HG02970 (cell line): Measurements from ENCODE around the gene KCNF1.

Source experiments
- ATAC-seq: cut with Tn5 transposase; IDR thresholded peaks from one replicate; pipeline ENCODE4 v1.9.1; 2021; ENCODE audit warnings: mild to moderate bottlenecking, moderate library complexity, moderate number of reproducible peaks; ENCODE audit not compliant: unreplicated experiment, low FRiP score

KCNF1 gene, protein sequence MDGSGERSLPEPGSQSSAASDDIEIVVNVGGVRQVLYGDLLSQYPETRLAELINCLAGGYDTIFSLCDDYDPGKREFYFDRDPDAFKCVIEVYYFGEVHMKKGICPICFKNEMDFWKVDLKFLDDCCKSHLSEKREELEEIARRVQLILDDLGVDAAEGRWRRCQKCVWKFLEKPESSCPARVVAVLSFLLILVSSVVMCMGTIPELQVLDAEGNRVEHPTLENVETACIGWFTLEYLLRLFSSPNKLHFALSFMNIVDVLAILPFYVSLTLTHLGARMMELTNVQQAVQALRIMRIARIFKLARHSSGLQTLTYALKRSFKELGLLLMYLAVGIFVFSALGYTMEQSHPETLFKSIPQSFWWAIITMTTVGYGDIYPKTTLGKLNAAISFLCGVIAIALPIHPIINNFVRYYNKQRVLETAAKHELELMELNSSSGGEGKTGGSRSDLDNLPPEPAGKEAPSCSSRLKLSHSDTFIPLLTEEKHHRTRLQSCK

DNA sequence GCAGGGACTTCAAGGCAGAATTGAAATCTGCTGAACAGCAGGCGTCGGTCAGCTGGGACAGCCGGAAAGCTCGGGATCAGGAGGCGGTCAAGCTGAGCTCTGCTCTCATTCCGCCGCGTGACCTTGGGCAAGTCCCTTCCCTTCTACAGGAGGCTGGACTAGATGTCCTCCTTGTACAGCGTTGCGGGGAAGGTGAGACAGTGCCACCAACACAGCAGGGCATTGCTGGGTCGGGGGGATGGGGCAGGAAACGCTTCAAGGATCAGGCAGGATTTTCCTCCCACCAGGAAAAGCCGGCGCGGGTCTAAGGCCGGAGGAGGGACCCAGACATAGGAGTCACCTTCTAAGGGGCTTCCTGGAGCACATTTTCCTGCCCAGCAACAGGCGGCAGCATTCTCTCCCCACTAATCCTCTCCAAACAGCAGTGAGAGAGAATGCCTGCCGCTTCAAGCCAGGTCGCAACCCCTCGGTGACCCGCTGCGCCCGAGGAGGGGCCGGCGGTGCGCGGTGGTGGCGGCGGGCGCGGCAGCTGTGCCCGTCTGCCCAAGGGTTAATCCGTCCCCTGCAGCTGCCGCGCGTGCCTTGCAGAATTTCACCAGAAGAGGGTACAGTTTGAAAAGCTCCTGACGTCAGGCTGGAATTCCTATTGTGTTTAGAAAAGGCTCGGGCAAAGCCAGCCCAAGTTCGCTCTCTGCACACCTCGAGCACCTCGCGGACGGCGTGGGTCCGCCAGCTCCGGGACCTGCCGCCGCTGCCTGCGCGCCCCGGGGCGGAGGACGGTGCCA lies at the start of gene KCNF1:
Gene KCNF1 (plus strand): TSS at position 644 of the 785 bp plus-strand sequence. CDS start 493 bp downstream, outside the sequence.
- no peak for ATAC-seq

DNA sequence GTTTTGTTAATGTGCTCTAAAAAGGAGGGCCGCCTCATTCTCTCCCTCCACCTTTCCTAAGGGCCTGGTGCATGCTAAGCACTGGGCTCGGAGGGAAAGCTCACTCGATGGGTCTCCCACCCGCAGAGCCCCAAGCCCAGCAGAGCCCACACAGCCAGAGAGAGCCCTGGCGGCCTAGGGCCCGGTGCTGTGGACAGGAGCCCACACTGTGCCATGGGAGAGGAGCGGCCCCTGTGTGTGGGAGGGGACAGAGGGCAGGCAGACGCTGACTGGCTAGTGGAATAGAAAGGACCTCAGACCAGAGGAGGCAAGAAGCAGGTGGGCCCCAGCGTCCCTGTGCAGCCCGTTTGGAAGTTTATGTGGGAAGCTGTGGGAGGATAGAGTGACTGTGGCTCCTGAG lies 49.4 kb upstream of the KCNF1 start:
- no peak for ATAC-seq

DNA sequence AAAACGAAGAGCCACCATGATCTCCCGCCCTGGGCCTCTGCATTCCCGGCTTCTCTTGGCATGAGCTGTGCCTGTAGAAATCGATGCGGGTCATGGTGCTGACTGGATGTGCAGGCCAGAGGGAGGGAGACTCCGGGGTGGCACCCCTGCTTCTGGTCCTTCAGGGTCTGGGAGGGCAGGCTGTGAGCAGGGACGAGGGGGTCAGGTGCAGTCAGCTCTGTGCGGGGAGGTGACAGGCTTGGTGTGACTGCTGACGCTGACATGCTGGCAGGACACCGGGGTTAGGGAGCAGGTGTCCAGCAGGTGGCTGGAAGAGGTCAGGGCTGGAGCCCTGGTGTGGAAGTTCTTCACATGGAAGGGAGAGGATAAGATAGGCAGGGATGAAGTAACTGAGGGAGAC lies 48.7 kb upstream of the KCNF1 start:
- ATAC-seq = no peak

DNA sequence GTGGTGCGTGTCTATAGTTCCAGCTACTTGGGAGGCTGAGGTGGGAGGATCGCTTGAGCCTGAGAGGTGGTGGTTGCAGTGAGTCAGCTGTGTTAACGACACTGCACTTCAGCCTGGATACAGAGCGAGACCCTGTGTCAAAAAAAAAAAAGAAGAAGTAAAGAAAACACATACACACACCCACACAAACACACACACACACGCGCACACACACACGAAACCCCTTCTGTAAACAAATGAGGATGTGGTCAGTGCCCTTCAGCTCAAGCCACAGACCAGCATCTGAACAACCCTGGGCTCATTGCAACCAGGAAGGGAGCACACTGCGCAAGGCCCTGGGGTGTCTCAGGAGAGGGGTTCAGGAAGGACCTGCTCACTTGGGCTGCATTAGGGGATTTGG lies 47.9 kb upstream of the KCNF1 start:
- no peak for ATAC-seq

DNA sequence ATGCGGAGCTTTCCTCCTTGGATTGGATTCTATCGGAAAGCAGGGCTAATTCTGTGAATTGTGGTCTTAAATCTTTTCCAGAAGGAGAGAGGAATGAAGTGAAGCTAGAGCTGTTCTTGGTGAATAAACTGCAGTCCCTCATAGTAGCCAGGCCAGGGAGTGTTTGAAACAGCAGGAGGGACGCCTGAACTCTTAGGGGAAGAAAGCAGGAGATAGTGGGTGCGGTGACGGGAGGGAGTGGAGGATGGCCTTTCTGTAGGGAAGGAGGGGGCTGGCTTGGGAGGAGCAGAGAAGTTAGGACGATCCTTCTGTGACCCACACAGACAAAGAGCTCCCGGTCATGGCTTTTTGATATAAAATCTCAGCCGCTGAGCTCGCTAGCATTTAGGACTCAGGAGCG lies 47.5 kb upstream of the KCNF1 start:
- ATAC-seq = no peak

DNA sequence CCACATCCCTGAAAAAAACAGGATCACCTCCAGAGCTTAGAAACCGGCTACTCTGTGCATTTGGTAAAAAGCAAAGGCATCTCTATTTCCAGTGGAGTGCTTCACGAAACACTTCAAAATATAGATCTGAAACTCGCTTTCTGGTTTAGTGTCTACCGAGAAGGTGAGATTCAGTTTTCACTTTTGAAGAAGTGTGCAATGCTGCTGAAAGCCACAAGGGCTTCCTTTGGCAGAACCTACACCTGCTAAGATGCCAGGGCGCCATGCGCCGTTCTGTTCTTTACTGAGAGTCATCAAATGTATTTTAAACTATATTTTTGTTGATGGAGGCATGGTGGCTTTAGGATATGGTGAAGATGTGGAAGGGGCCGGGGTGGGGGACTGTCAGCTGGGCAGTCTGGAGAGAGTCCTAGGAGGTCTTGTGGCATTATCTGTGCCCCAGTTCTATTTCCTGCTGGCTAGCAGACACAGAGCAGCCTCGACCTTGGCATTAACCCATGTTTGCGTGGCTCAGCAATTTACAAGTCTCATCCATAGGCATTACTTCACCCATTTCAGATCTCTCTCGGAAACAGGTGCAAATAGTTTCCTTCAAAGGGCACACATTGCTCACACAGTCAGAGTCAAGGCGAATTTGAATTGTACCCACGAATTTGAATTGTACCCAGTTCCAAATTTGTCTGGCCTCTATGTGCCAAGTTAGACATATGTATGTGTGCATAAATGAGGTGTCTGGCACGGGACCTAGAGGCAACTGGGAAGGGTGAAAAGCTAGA lies 46.7 kb upstream of the KCNF1 start:
- ATAC-seq = peak; percentile 77

DNA sequence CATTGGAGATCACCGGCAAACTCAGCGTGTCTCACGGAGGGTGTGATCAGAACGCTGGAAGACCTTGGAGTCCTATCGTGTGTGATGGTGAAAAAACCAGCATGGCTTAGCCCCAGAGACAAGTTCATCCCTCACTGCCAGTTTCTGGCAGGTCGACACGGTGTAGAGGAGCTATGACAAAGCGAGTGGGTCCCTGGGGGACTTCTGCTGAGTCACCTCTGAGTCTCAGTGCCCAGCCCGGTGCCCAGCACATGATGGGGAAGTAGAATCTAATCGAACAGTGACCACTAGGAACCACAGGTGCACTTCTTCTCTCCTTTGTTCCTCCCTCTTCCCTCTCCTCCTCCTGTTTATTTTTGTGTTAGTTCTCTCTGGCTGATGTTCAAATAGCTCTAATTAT lies 45.9 kb upstream of the KCNF1 start:
- ATAC-seq = no peak

DNA sequence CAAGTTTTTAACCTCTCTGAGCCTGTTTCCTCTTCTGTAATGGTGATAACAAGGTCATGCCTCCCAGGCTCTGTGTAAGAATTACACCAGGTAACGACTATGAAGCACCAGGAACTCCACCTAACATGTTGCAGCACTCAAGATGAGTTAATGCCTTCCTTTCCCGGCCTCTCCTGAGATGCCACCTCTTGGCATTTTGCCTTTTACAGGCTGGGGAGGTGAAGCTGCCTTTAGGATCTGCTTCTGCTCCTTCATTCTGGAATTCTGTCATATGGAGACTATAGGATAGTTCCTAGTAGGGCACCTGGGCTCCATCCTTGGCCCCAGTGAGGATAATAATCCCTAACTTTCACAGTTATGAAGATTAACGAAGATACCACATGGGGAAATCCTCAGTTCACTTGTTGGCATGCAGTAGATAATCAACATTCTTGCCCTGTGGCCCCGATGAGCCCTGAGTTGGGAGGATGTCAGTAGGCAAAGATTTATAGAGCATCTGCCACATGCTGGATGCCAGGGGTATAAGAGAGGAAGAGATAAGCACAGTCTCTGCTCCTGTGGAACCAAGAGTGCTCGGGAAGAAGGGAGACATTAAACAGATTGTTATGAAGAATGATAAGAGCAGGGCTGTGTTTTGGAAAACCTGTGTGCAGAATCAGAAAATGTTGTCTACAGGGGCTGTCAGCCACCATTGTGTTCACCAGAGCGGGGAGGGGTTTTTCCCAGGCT lies 43.9 kb upstream of the KCNF1 start:
- no peak for ATAC-seq

DNA sequence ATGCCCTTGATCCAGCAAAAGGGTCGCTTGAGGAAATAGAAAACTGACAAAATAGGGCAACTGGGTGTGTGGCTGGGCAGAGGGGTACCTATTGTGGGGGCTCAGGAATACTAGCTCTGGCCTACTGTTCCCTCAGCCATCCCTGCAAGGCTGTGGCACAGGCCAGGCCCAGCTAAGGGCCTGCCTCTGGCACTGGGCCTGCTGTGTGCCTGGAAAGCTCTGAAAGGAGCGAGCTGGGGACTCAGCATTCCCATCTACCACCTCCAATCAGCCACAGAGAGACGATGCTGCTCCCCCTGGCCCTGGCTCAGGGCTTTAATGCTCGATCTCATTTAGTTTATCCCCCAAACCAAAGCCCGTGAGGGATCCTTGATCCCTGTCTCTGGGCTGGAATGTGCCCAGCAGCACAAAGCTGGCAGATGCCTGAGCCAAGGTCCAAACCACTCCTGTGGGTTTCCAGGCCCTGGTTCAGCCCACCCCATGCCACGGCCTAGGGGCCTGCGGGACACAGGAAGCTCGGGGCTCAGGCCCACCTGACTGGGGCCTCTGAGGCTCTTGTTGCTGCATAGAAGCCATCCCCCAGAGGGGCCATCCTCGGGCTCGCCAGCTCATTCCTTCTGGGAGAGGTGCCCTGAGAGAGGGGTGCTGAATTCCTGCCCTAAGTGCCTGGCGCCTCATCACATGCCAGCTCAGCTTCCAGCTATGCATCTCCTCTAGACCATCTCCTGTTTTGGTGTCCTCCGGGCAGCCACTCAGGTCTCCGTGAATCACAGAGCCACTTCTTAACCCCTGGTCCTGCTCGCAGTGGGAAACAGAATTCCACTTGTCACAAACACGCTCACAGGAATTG lies 43.0 kb upstream of the KCNF1 start:
- ATAC-seq = no peak

DNA sequence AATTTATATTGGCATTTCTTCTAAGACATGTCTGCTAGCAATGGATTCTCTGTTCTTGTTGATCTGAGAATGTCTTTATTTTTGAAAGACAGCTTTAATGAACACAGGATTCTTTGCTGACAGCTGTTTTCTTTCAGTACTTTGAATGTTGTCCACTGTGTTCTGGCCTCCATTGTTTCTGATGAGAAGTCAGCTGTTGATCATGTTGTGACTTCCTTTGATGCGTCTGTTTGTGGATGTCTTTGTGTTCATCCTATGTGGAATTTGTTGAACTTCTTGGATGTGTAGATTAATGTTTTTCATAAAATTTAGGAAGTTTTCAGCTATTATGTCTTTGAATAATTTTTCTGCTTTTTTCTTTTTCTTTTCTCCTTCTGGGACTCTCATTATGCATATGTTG lies 39.8 kb upstream of the KCNF1 start:
- no peak for ATAC-seq

DNA sequence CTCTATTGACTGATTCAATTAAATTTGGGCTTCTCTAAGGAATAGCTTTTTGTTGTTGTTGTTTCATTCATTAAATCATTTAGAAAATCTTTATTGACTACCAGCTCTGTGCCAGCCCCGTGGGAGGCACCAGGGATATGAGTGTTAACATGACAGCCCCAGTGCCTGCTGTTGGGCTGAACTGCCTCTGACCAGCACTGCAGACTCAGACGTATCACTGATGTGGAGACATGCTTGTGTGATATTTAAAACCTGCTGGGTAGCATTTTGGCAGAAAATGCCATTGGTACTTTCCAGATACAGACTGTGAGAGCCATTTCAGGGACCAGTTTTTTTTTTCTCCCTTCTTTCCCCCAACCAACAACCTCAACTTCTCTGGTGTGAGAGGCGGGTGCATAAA lies 38.6 kb upstream of the KCNF1 start:
- ATAC-seq = no peak

DNA sequence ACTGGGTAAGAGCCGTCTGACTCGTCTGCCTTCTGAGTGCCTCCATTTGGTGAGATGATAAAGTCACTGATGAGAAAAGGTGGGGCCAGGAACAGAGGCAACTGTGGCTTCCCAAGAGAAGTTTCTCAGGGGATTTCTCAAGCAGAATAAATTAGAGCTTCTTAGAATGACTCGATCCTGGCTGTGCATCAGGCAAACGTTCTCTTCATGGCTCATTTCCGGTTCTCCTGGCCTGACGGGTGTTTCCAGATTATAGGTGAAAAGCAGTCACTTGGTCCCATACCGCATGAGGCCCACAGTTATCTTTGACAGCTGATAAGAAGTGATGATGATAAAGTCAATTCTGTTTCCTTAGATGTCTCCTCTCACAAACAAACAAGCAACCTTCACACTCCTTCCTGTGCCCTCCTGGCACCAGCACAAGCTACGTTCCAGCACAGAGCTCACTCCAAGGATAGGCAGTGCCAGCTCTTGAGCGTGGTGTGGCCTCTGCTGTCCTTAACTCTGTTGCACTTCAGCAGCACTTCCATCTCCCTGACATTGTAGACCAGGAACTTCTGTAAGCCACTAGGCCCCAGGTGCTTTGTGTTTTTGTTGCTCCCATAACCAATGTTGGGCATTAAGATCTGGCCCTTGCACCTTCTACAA lies 37.8 kb upstream of the KCNF1 start:
- ATAC-seq = no peak

DNA sequence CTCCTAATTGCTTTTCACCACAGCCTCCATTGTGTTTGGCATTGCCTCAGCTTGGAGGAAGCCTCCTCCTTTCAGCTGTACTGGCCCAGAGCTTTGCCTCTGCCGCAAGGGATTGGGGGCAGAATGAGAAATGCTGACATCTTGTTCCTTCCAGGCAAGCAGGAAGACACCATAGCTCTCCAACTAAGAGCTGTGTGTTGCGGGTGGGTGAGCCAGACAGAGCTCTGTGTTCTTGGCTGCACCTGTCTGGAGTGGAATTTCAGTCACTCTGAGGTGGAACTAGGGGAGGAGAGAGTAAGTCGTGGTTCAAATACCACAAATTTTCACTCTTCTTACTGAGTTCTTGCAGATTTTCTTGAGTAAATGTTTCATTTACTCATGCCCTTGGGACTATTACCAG lies 36.6 kb upstream of the KCNF1 start:
- ATAC-seq = no peak

DNA sequence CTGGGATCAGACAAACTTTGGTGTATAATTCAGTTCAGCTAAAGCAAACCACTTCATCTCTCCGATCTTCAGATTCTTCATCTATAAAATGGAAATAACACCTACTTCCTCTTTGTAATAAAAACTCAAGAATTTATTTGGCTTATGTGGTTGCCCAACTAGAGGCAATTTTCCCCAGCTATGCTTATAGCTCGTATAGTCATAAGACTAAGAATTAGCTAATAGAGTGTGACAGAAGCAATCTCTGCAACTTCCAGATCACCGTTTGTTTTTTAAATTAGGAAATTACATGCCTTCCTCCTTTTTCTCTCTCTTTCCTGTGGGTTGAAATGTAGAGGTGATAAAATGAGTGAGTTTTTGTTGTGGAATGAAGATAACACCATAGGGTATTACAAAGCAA lies 35.3 kb upstream of the KCNF1 start:
- ATAC-seq = no peak

DNA sequence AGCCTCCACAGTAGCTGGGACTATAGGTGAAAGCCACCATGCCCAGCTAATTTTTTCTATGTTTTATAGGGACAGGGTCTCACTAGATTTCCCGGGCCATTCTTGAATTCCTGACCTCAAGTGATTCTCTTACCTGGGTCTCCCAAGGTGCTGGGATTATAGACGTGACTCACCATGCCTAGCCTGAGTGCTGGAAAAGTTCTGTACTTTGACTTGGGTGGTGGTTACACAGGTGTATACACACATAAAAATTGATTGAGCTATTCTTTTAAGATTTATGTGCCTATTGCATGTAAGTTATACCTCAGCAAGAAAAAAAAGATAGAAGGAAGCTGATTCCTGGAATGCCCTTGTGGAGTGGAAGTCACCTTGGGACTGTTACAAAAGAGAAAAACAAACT lies 34.8 kb upstream of the KCNF1 start:
- ATAC-seq = no peak

DNA sequence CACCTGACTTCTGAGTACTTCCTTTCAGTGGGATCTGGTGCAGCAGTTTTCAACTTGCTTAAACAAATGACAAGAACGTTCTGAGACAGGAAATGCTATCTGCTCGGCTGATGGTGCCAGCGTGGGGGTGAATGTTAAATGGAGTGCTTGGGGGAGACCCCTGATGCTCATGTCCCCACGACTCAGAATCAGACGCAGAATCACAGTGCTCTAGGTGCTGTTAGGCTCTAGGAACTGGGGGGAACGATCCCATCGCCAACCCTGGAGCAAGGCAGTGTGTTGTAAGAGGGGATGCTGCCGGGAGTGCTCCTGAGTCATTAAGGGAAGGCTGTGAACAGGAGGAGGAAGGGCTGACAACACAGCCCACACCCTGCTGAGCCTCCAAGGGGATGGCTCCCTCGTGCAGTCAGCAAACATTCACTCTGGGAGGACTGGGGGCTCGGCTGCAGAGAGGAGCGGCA lies 34.1 kb upstream of the KCNF1 start:
- ATAC-seq = no peak

DNA sequence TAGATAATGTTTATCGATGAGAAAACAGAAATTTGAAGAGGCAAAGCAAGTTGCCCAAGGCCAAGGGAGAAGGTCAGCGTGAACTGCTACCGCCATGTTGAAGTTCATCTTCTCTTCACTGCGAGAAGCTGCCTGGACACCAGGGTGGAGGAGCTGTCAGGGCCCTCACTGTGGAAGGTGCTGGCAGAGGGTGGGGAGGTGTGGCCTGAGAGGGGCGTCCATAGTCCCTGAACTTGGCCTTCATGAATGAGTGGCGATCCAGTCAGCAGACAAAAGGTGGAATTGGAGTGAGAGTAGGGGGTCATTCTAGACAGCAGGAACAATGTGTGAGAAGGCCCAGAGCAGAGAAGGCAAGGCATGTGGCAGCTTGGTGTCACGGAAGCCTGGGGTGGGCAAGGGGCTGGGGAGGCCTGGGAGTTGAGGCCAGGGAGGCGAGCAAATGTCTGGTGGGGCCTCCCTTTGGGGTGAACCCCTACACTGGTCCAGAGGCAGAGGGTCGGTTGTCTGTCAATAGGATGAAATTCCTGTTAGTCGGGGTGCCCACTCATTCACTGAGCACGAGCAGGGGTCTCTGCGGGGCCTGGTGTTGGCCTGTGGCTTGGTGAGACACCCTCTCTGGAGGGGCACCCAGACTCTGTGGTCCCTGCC lies 33.3 kb upstream of the KCNF1 start:
- no peak for ATAC-seq

DNA sequence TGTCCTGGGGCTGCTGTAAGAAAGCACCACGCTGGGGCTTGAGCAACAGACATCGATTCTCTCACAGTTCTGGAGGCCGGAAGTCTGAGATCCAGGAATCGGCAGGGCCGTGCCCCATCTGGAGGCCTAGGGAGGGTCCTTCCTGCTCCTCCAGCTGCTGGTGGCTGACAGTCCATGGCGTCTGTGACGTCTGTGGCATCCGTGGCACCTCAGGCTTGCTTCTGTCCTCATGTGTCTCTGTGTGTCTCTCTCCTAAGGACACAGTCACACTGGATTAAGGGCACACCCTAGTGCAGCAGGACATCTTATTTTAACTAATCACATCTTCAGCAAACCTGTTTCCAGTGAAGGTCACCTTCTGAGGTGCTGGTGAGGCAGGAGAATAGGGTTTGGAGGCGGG lies 32.6 kb upstream of the KCNF1 start:
- no peak for ATAC-seq
